T-helper 1 cell treated with Interleukin-12 subunit alpha and Interleukin-12 subunit beta and Interleukin-4 antibody, amounts not matched to agents 30 μg/mL and 1 μg/mL, for 36 hours (primary cell): ENCODE results near the gene ARF6.

Experiments used
- H3K27ac Mint-ChIP-seq: one replicate; pipeline ENCODE4 v1.8.0; 2021; ENCODE audit warnings: mild to moderate bottlenecking, mixed read lengths
- H3K27me3 Mint-ChIP-seq: one replicate; pipeline ENCODE4 v1.8.0; 2021; ENCODE audit warnings: low read depth, mixed read lengths
- H3K36me3 Mint-ChIP-seq: one replicate; pipeline ENCODE4 v1.8.0; 2021; ENCODE audit warnings: low read depth, mixed read lengths
- H3K4me1 Mint-ChIP-seq: one replicate; pipeline ENCODE4 v1.8.0; 2021; ENCODE audit warnings: low read depth, mixed read lengths
- H3K4me3 Mint-ChIP-seq: one replicate; pipeline ENCODE4 v1.8.0; 2021; ENCODE audit warnings: mild to moderate bottlenecking, moderate library complexity, mixed read lengths
- H3K9me3 Mint-ChIP-seq: one replicate; pipeline ENCODE4 v1.8.0; 2021; ENCODE audit warnings: mixed read lengths

ARF6 gene

GRCh38 chr14:49908433-49908782, 15.5 kb downstream of the ARF6 start:
- Mint-ChIP-seq H3K4me3 (peak overlapping the region; percentile 25), H3K4me1 (peaks cover 34% of the 10 kb centered on the region)

GRCh38 chr14:49909016-49909415, 16.1 kb downstream of the ARF6 start:
- Mint-ChIP-seq H3K27me3 (no peaks in the 10 kb centered on the region), H3K4me3 (no peak overlapping the region), H3K36me3 (peaks cover 7% of the 10 kb centered on the region), H3K9me3 (no peaks in the 10 kb centered on the region), H3K27ac (no peak overlapping the region), H3K4me1 (peaks cover 34% of the 10 kb centered on the region)

More at GRCh38 chr14:49908433-49908782, 15.5 kb downstream of the ARF6 start:
- Mint-ChIP-seq H3K27ac (no peak overlapping the region), H3K36me3 (peaks cover 7% of the 10 kb centered on the region), H3K27me3 (no peaks in the 10 kb centered on the region), H3K9me3 (no peaks in the 10 kb centered on the region)

GRCh38 chr14:49915085-49915484, 22.2 kb downstream of the ARF6 start:
- no peak overlapping the region for H3K27ac Mint-ChIP-seq
- H3K27me3 Mint-ChIP-seq: no peaks in the 10 kb centered on the region

GRCh38 chr14:49918706-49919105, 25.8 kb downstream of the ARF6 start:
- peaks cover 3% of the 10 kb centered on the region for H3K36me3 Mint-ChIP-seq
- no peaks in the 10 kb centered on the region for H3K9me3 Mint-ChIP-seq
- H3K27ac Mint-ChIP-seq: no peak overlapping the region
- no peak overlapping the region for H3K4me3 Mint-ChIP-seq
- no peaks in the 10 kb centered on the region for H3K27me3 Mint-ChIP-seq
- H3K4me1 Mint-ChIP-seq: peaks cover 9% of the 10 kb centered on the region

More at GRCh38 chr14:49915085-49915484, 22.2 kb downstream of the ARF6 start:
- no peaks in the 10 kb centered on the region for H3K9me3 Mint-ChIP-seq
- no peak overlapping the region for H3K4me3 Mint-ChIP-seq
- H3K4me1 Mint-ChIP-seq: peaks cover 10% of the 10 kb centered on the region
- peaks cover 1% of the 10 kb centered on the region for H3K36me3 Mint-ChIP-seq

- Mint-ChIP-seq H3K36me3 (peaks cover 3% of the 10 kb centered on the region), H3K9me3 (no peaks in the 10 kb centered on the region), H3K27ac (no peak overlapping the region), H3K27me3 (no peaks in the 10 kb centered on the region), H3K4me1 (peaks cover 11% of the 10 kb centered on the region), H3K4me3 (no peak overlapping the region)
Observed at GRCh38 chr14:49919825-49920659, 27.2 kb downstream of the ARF6 start.

- Mint-ChIP-seq H3K27ac (no peak overlapping the region), H3K4me3 (no peak overlapping the region), H3K9me3 (no peaks in the 10 kb centered on the region), H3K36me3 (peaks cover 3% of the 10 kb centered on the region), H3K4me1 (peaks cover 7% of the 10 kb centered on the region), H3K27me3 (no peaks in the 10 kb centered on the region)
Observed at GRCh38 chr14:49920935-49921334, 28.1 kb downstream of the ARF6 start.

- H3K27ac Mint-ChIP-seq: no peak overlapping the region
- peaks cover 7% of the 10 kb centered on the region for H3K4me1 Mint-ChIP-seq
- H3K9me3 Mint-ChIP-seq: no peaks in the 10 kb centered on the region
- no peaks in the 10 kb centered on the region for H3K27me3 Mint-ChIP-seq
- H3K4me3 Mint-ChIP-seq: no peak overlapping the region
- H3K36me3 Mint-ChIP-seq: peaks cover 3% of the 10 kb centered on the region
Observed at GRCh38 chr14:49921401-49921800, 28.5 kb downstream of the ARF6 start.

GRCh38 chr14:49923442-49923841, 30.6 kb downstream of the ARF6 start:
- Mint-ChIP-seq H3K27me3 (no peaks in the 10 kb centered on the region), H3K4me3 (no peak overlapping the region), H3K4me1 (peaks cover 7% of the 10 kb centered on the region), H3K9me3 (no peaks in the 10 kb centered on the region), H3K27ac (no peak overlapping the region), H3K36me3 (peaks cover 3% of the 10 kb centered on the region)

GRCh38 chr14:49923881-49924280, 31.0 kb downstream of the ARF6 start:
- H3K4me1 Mint-ChIP-seq: peaks cover 7% of the 10 kb centered on the region
- H3K4me3 Mint-ChIP-seq: no peak overlapping the region
- no peaks in the 10 kb centered on the region for H3K9me3 Mint-ChIP-seq
- no peak overlapping the region for H3K27ac Mint-ChIP-seq
- no peaks in the 10 kb centered on the region for H3K27me3 Mint-ChIP-seq
- H3K36me3 Mint-ChIP-seq: peaks cover 3% of the 10 kb centered on the region

GRCh38 chr14:49924852-49925251, 32.0 kb downstream of the ARF6 start:
- Mint-ChIP-seq H3K27me3 (no peaks in the 10 kb centered on the region), H3K9me3 (no peaks in the 10 kb centered on the region), H3K4me1 (peaks cover 7% of the 10 kb centered on the region), H3K4me3 (no peak overlapping the region), H3K27ac (no peak overlapping the region), H3K36me3 (peaks cover 3% of the 10 kb centered on the region)

GRCh38 chr14:49926803-49927202, 33.9 kb downstream of the ARF6 start:
- H3K27me3 Mint-ChIP-seq: no peaks in the 10 kb centered on the region
- H3K4me1 Mint-ChIP-seq: peaks cover 12% of the 10 kb centered on the region
- no peak overlapping the region for H3K4me3 Mint-ChIP-seq
- no peak overlapping the region for H3K27ac Mint-ChIP-seq
- H3K9me3 Mint-ChIP-seq: no peaks in the 10 kb centered on the region
- peaks cover 4% of the 10 kb centered on the region for H3K36me3 Mint-ChIP-seq

GRCh38 chr14:49928015-49928414, 35.1 kb downstream of the ARF6 start:
- Mint-ChIP-seq H3K27ac (no peak overlapping the region), H3K27me3 (no peaks in the 10 kb centered on the region), H3K9me3 (no peaks in the 10 kb centered on the region), H3K4me3 (no peak overlapping the region), H3K4me1 (peaks cover 12% of the 10 kb centered on the region), H3K36me3 (peaks cover 4% of the 10 kb centered on the region)

GRCh38 chr14:49930720-49931119, 37.8 kb downstream of the ARF6 start:
- Mint-ChIP-seq H3K36me3 (peaks cover 1% of the 10 kb centered on the region), H3K27ac (peak overlapping the region; percentile 2), H3K9me3 (peaks cover under 1% of the 10 kb centered on the region), H3K4me3 (no peak overlapping the region), H3K4me1 (peaks cover 5% of the 10 kb centered on the region), H3K27me3 (no peaks in the 10 kb centered on the region)

GRCh38 chr14:49931523-49931922, 38.6 kb downstream of the ARF6 start:
- Mint-ChIP-seq H3K27ac (no peak overlapping the region), H3K4me3 (no peak overlapping the region), H3K9me3 (peaks cover 9% of the 10 kb centered on the region)

GRCh38 chr14:49933128-49933527, 40.2 kb downstream of the ARF6 start:
- Mint-ChIP-seq H3K4me1 (peaks cover 7% of the 10 kb centered on the region), H3K27ac (no peak overlapping the region), H3K36me3 (peaks cover 8% of the 10 kb centered on the region), H3K27me3 (no peaks in the 10 kb centered on the region), H3K9me3 (peaks cover 18% of the 10 kb centered on the region), H3K4me3 (no peak overlapping the region)

More at GRCh38 chr14:49931523-49931922, 38.6 kb downstream of the ARF6 start:
- H3K4me1 Mint-ChIP-seq: peaks cover 7% of the 10 kb centered on the region
- H3K27me3 Mint-ChIP-seq: no peaks in the 10 kb centered on the region
- H3K36me3 Mint-ChIP-seq: peaks cover 3% of the 10 kb centered on the region
